Measurements from ENCODE around the gene SRPK1.

DNA sequence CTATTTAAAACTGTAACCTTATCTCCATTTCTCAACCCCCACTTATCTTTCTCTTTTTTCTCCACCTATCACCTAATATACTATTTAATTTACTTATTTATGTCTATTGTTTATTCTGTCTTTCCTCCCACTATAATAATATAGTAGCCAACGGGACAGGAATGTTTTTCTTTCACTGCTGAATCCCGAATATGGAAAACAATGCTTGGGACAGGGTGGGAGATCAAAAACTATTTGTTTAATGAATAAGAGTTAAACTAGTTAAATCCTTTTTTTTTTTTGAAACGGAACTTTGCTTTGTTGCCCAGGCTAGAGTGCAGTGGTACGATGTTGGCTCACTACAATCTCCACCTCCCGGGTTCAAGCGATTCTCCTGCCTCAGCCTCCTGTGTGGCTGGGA, 6.4 kb downstream of the SRPK1 start:
- no peak for TF ChIP-seq POLR2AphosphoS5 (IDR thresholded peaks at IDR 0.05)
- TF ChIP-seq, protein P1, sequence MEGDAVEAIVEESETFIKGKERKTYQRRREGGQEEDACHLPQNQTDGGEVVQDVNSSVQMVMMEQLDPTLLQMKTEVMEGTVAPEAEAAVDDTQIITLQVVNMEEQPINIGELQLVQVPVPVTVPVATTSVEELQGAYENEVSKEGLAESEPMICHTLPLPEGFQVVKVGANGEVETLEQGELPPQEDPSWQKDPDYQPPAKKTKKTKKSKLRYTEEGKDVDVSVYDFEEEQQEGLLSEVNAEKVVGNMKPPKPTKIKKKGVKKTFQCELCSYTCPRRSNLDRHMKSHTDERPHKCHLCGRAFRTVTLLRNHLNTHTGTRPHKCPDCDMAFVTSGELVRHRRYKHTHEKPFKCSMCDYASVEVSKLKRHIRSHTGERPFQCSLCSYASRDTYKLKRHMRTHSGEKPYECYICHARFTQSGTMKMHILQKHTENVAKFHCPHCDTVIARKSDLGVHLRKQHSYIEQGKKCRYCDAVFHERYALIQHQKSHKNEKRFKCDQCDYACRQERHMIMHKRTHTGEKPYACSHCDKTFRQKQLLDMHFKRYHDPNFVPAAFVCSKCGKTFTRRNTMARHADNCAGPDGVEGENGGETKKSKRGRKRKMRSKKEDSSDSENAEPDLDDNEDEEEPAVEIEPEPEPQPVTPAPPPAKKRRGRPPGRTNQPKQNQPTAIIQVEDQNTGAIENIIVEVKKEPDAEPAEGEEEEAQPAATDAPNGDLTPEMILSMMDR (IDR thresholded peaks at IDR 0.05) = no peak
- TF ChIP-seq EP300 (IDR thresholded peaks at IDR 0.05) = no peak

Measured in stomach (tissue), 4 donors.